GM08714 (cell line): ENCODE measurements around the gene EIF3M.

Experiments
- H3K4me3 ChIP-seq: fragments of 200-500 bp; sonication (Bioruptor generic); 2 replicates; pipeline ENCODE4 v1.5.1; 2014; ENCODE audit warnings: mild to moderate bottlenecking, low read length, inconsistent platforms
- ZNF274 ChIP-seq: IDR thresholded peaks from 2 replicates; pipeline ENCODE4 v1.6.1; 2012; ENCODE audit warnings: mild to moderate bottlenecking, low read depth, low read length

Gene EIF3M

GRCh38 chr11:32583459-32584271 lies at the start of gene EIF3M:
Gene EIF3M, plus strand, starts transcription at chr11:32583831. Its CDS starts 57 bp downstream, at chr11:32583888.
- peak within 1 kb of the TSS; percentile 95 for H3K4me3 ChIP-seq

GRCh38 chr11:32538804-32539203 lies 44.8 kb upstream of the EIF3M start:
- TF ChIP-seq ZNF274: no peak
- no peak overlapping the region for H3K4me3 ChIP-seq

More at GRCh38 chr11:32583459-32584271, at the start of gene EIF3M:
- no peak for TF ChIP-seq ZNF274

GRCh38 chr11:32549611-32550187 lies 33.9 kb upstream of the EIF3M start:
- TF ChIP-seq ZNF274: no peak

GRCh38 chr11:32550207-32550606 lies 33.4 kb upstream of the EIF3M start:
- H3K4me3 ChIP-seq: no peak overlapping the region
- TF ChIP-seq ZNF274: no peak

More at GRCh38 chr11:32549611-32550187, 33.9 kb upstream of the EIF3M start:
- H3K4me3 ChIP-seq: no peak overlapping the region

- TF ChIP-seq ZNF274: no peak
- no peak overlapping the region for H3K4me3 ChIP-seq
These were observed 28.5 kb upstream of the EIF3M start for GRCh38 chr11:32555091-32555490.

GRCh38 chr11:32555895-32556294 lies 27.7 kb upstream of the EIF3M start:
- H3K4me3 ChIP-seq: no peak overlapping the region

GRCh38 chr11:32561835-32562234 lies 21.8 kb upstream of the EIF3M start:
- H3K4me3 ChIP-seq: no peak overlapping the region
- no peak for TF ChIP-seq ZNF274

More at GRCh38 chr11:32555895-32556294, 27.7 kb upstream of the EIF3M start:
- TF ChIP-seq ZNF274: no peak

GRCh38 chr11:32562839-32563599 lies 20.6 kb upstream of the EIF3M start:
- H3K4me3 ChIP-seq: no peak overlapping the region
- TF ChIP-seq ZNF274: no peak

- TF ChIP-seq ZNF274: no peak
- no peak overlapping the region for H3K4me3 ChIP-seq
These were observed 20.1 kb upstream of the EIF3M start for GRCh38 chr11:32563600-32563959.

- no peak overlapping the region for H3K4me3 ChIP-seq
- no peak for TF ChIP-seq ZNF274
These were observed 17.1 kb upstream of the EIF3M start for GRCh38 chr11:32566517-32566916.

GRCh38 chr11:32567154-32567553 lies 16.5 kb upstream of the EIF3M start:
- no peak for TF ChIP-seq ZNF274
- H3K4me3 ChIP-seq: no peak overlapping the region

GRCh38 chr11:32569313-32569881 lies 14.2 kb upstream of the EIF3M start:
- TF ChIP-seq ZNF274: no peak
- no peak overlapping the region for H3K4me3 ChIP-seq

- TF ChIP-seq ZNF274: no peak
- no peak overlapping the region for H3K4me3 ChIP-seq
These were observed 12.6 kb upstream of the EIF3M start for GRCh38 chr11:32571039-32571438.

GRCh38 chr11:32573228-32573627 lies 10.4 kb upstream of the EIF3M start:
- no peak overlapping the region for H3K4me3 ChIP-seq
- TF ChIP-seq ZNF274: no peak

GRCh38 chr11:32574421-32574820 lies 9.2 kb upstream of the EIF3M start:
- no peak for TF ChIP-seq ZNF274
- no peak overlapping the region for H3K4me3 ChIP-seq
